Mucosa of stomach (tissue), 1 donor: ENCODE results near the gene MCL1.

Experiments used
- H3K27me3 ChIP-seq: one replicate; pipeline ENCODE4 v1.7.0; 2013; ENCODE audit warnings: mild to moderate bottlenecking, low read length; ENCODE audit not compliant: control insufficient read depth, insufficient read depth
- H3K36me3 ChIP-seq: one replicate; pipeline ENCODE4 v1.7.0; 2013; ENCODE audit warnings: low read length; ENCODE audit not compliant: control insufficient read depth, insufficient read depth
- H3K4me1 ChIP-seq: one replicate; pipeline ENCODE4 v1.7.0; 2013; ENCODE audit warnings: mild to moderate bottlenecking, low read length; ENCODE audit not compliant: control insufficient read depth, insufficient read depth
- H3K4me3 ChIP-seq: one replicate; pipeline ENCODE4 v1.7.0; 2013; ENCODE audit warnings: low read length
- H3K9ac ChIP-seq: one replicate; pipeline ENCODE4 v1.7.0; 2013; ENCODE audit warnings: mild to moderate bottlenecking, low read length, moderate library complexity
- H3K9me3 ChIP-seq: one replicate; pipeline ENCODE4 v1.7.0; 2013; ENCODE audit warnings: mild to moderate bottlenecking, low read length, moderate library complexity; ENCODE audit not compliant: control insufficient read depth
- donor health status: Pancreatic carcinoma.

MCL1 gene

GRCh38 chr1:150550222-150551050 lies 29.0 kb downstream of the MCL1 start:
- no peak overlapping the region for H3K4me3 ChIP-seq

GRCh38 chr1:150549496-150550221 lies 29.8 kb downstream of the MCL1 start:
- H3K9ac ChIP-seq, result peak overlapping the region; percentile 65
- H3K27me3 ChIP-seq, result peaks cover 25% of the 10 kb centered on the region
- no peaks in the 10 kb centered on the region for H3K9me3 ChIP-seq
- no peaks in the 10 kb centered on the region for H3K36me3 ChIP-seq
- H3K4me3 ChIP-seq, result no peak overlapping the region
- peaks cover 24% of the 10 kb centered on the region for H3K4me1 ChIP-seq

More at GRCh38 chr1:150550222-150551050, 29.0 kb downstream of the MCL1 start:
- Histone ChIP-seq H3K27me3 (peaks cover 22% of the 10 kb centered on the region), H3K4me1 (peaks cover 24% of the 10 kb centered on the region), H3K36me3 (peaks cover 3% of the 10 kb centered on the region), H3K9ac (peak overlapping the region; percentile 65), H3K9me3 (no peaks in the 10 kb centered on the region)

- Histone ChIP-seq H3K9me3 (no peaks in the 10 kb centered on the region), H3K4me3 (peak within 1 kb of the TSS; percentile 25), H3K9ac (peak within 1 kb of the TSS; percentile 65), H3K4me1 (peaks cover 30% of the 10 kb centered on the region), H3K36me3 (no peaks in the 10 kb centered on the region), H3K27me3 (peaks cover 25% of the 10 kb centered on the region)
Measured at GRCh38 chr1:150548632-150549495, 30.5 kb downstream of the MCL1 start, which contains the start of gene ADAMTSL4. TSS of gene ADAMTSL4 (plus strand) at chr1:150549408. CDS start at chr1:150552289, 2,881 bp downstream.

- Histone ChIP-seq H3K27me3 (peaks cover 25% of the 10 kb centered on the region), H3K4me3 (peak overlapping the region; percentile 25), H3K9ac (peak overlapping the region; percentile 64), H3K36me3 (no peaks in the 10 kb centered on the region), H3K9me3 (no peaks in the 10 kb centered on the region), H3K4me1 (peaks cover 34% of the 10 kb centered on the region)
Measured at GRCh38 chr1:150548324-150548631, 31.1 kb downstream of the MCL1 start.

- no peaks in the 10 kb centered on the region for H3K9me3 ChIP-seq
Measured at GRCh38 chr1:150546294-150546937, 33.0 kb downstream of the MCL1 start.

GRCh38 chr1:150545486-150546032 lies 33.9 kb downstream of the MCL1 start:
- peaks cover 21% of the 10 kb centered on the region for H3K4me1 ChIP-seq
- no peaks in the 10 kb centered on the region for H3K9me3 ChIP-seq
- peaks cover 13% of the 10 kb centered on the region for H3K27me3 ChIP-seq
- no peak overlapping the region for H3K9ac ChIP-seq
- no peak overlapping the region for H3K4me3 ChIP-seq
- no peaks in the 10 kb centered on the region for H3K36me3 ChIP-seq

More at GRCh38 chr1:150546294-150546937, 33.0 kb downstream of the MCL1 start:
- Histone ChIP-seq H3K27me3 (peaks cover 17% of the 10 kb centered on the region), H3K9ac (no peak overlapping the region), H3K4me3 (no peak overlapping the region), H3K4me1 (peaks cover 21% of the 10 kb centered on the region), H3K36me3 (no peaks in the 10 kb centered on the region)

- Histone ChIP-seq H3K4me1 (peaks cover 14% of the 10 kb centered on the region), H3K9ac (no peak overlapping the region), H3K36me3 (no peaks in the 10 kb centered on the region), H3K27me3 (peaks cover 4% of the 10 kb centered on the region), H3K4me3 (no peak overlapping the region), H3K9me3 (no peaks in the 10 kb centered on the region)
Measured at GRCh38 chr1:150544204-150544603, 35.2 kb downstream of the MCL1 start.

- Histone ChIP-seq H3K9me3 (no peaks in the 10 kb centered on the region), H3K9ac (no peak overlapping the region), H3K27me3 (peaks cover 4% of the 10 kb centered on the region), H3K36me3 (no peaks in the 10 kb centered on the region), H3K4me1 (peaks cover 13% of the 10 kb centered on the region), H3K4me3 (no peak overlapping the region)
Measured at GRCh38 chr1:150543500-150544143, 35.8 kb downstream of the MCL1 start.

- H3K9ac ChIP-seq, result peak overlapping the region; percentile 43
- H3K4me3 ChIP-seq, result no peak overlapping the region
- no peaks in the 10 kb centered on the region for H3K27me3 ChIP-seq
- H3K36me3 ChIP-seq, result no peaks in the 10 kb centered on the region
- H3K4me1 ChIP-seq, result peaks cover 12% of the 10 kb centered on the region
- no peaks in the 10 kb centered on the region for H3K9me3 ChIP-seq
Measured at GRCh38 chr1:150537732-150538684, 41.4 kb downstream of the MCL1 start.
